ENCODE data around the gene CASKIN1.

- TF ChIP-seq CTCF (IDR thresholded peaks at IDR 0.05 in 8 of 11, conservative IDR thresholded peaks at IDR 0.05 in 3 of 11) = no peak
- peak in 2 of 3 donors; percentile 11 to 34 for TF ChIP-seq POLR2AphosphoS5 (IDR thresholded peaks at IDR 0.05)
- no peak for TF ChIP-seq POLR2A (IDR thresholded peaks at IDR 0.05)
Observed at GRCh38 chr16:2159175-2159838, 37.1 kb downstream of the CASKIN1 start.

Measured in spleen (tissue), 7 donors.